GM12865 (cell line): ENCODE results near the gene LATS2.

Experiments used
- DNase-seq: peaks from one replicate; pipeline ENCODE4 v3.0.0; 2010; ENCODE audit warnings: low read depth
- H3K4me3 ChIP-seq: 2 replicates; pipeline ENCODE4 v1.5.1; 2011; ENCODE audit warnings: mild to moderate bottlenecking, low read depth, low read length, control low read depth
- TF ChIP-seq, protein P1 (sequence below): IDR thresholded peaks from 2 replicates; pipeline ENCODE4 v1.5.1; 2011; ENCODE audit warnings: low read length, control low read depth, low read depth, inconsistent platforms; ENCODE audit not compliant: insufficient read depth; ENCODE audit errors: missing control alignments

The LATS2 gene

GRCh38 chr13:21100211-21100610 lies 38.8 kb upstream of the LATS2 start:
- no peak for DNase-seq
- no peak overlapping the region for H3K4me3 ChIP-seq
- TF ChIP-seq, protein P1, sequence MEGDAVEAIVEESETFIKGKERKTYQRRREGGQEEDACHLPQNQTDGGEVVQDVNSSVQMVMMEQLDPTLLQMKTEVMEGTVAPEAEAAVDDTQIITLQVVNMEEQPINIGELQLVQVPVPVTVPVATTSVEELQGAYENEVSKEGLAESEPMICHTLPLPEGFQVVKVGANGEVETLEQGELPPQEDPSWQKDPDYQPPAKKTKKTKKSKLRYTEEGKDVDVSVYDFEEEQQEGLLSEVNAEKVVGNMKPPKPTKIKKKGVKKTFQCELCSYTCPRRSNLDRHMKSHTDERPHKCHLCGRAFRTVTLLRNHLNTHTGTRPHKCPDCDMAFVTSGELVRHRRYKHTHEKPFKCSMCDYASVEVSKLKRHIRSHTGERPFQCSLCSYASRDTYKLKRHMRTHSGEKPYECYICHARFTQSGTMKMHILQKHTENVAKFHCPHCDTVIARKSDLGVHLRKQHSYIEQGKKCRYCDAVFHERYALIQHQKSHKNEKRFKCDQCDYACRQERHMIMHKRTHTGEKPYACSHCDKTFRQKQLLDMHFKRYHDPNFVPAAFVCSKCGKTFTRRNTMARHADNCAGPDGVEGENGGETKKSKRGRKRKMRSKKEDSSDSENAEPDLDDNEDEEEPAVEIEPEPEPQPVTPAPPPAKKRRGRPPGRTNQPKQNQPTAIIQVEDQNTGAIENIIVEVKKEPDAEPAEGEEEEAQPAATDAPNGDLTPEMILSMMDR, result no peak

DNA sequence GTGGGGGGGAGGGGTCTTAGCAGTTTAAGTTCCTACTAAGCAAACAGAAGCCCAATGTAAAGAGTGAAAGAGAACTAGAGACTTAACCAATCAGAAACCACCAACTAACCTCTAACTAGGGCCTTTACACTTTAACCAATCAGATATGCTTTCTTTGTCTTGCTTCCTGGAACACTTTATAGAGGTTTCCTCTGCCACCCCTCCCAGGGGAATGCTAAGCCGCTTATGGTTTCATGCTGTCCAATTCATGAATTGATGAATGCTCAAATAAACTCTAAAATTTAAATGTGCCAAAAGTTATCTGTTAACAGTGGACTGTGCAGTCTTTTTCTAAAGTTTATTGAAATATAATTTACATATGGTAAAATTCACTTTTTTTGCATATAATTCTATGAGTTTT lies 33.9 kb upstream of the LATS2 start:
- TF ChIP-seq, protein P1, result no peak
- DNase-seq, result no peak
- H3K4me3 ChIP-seq, result no peak overlapping the region

DNA sequence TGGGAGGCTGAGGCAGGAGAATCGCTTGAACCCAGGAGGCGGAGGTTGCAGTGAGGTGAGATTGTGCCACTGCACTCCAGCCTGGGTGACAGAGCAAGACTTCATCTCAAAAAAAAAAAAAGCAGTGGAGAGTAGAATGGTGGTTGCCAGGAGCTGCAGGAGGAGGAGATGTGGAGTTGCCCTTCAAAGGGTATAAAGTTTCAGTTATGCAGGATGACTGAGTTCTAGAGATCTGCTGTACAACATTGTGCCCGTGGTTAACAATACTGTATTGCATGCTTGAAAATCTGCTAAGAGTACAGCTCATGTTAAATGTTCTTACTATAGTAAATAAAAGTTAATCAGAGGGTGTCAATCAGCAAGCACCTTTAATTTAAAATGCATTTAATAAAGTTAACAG lies 28.4 kb upstream of the LATS2 start:
- TF ChIP-seq, protein P1, result no peak
- no peak overlapping the region for H3K4me3 ChIP-seq
- DNase-seq, result no peak

DNA sequence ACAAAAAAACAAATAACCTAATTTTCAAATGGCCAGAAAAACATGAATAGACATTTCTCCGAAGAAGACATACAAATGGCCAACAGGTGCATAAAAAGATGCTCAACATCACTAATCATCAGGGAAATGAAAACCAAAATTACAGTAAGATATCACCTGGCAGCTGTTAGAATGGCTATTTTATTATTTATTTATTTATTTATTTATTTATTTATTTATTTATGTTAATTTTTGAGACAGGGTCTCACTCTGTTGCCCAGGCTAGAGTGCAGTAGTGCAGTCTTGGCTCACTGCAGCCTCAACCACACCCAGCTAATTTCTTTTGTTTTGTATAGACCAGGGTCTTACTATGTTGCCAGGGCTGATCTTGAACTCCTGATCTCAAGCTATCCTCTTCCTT lies 27.1 kb upstream of the LATS2 start:
- no peak overlapping the region for H3K4me3 ChIP-seq
- TF ChIP-seq, protein P1, result no peak
- no peak for DNase-seq

- TF ChIP-seq, protein P1, result no peak
- H3K4me3 ChIP-seq, result no peak overlapping the region
- DNase-seq, result no peak
Measured at GRCh38 chr13:21086929-21087328, 25.5 kb upstream of the LATS2 start.

DNA sequence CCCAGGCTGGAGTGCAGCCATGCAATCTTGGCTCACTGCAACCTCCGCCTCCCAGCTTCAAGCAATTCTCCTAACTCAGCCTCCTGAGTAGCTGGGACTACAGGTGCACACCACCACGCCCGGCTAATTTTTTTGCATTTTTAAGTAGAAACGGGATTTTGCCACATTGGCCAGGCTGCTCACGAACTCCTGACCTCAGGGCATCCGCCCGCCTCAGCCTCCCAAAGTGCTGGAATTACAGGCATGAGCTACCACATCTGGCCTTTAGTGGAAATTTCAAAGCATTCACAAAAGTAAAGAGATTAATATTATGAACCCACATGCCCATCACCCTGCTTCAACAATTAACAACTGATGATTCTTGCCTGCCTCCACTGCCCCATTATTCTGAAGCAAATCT lies 20.5 kb upstream of the LATS2 start:
- TF ChIP-seq, protein P1, result no peak
- H3K4me3 ChIP-seq, result no peak overlapping the region
- DNase-seq, result no peak

- DNase-seq, result no peak
- H3K4me3 ChIP-seq, result no peak overlapping the region
- TF ChIP-seq, protein P1, result no peak
Measured at GRCh38 chr13:21080593-21080891, 19.2 kb upstream of the LATS2 start.
